AG10803 (cell line): Measurements from ENCODE around the gene LCE3B.
A peak's percentile ranks its signal among the peaks of the same experiment; 100 is the strongest.

Experiments
- DNase-seq: peaks from one replicate; pipeline ENCODE4 v3.0.0; 2010; ENCODE audit warnings: low read depth
- H3K4me3 ChIP-seq: 2 replicates; pipeline ENCODE4 v1.5.1; 2011; ENCODE audit warnings: mild to moderate bottlenecking, low read length, control low read depth
- CTCF ChIP-seq: conservative IDR thresholded peaks from 2 replicates; pipeline ENCODE4 v1.5.1; 2011; ENCODE audit warnings: mild to moderate bottlenecking, low read length, control low read depth, inconsistent platforms

LCE3B gene

GRCh38 chr1:152582647-152583046 lies 31.0 kb upstream of the LCE3B start:
- no peak overlapping the region for H3K4me3 ChIP-seq
- DNase-seq: no peak
- no peak for TF ChIP-seq CTCF

- no peak for TF ChIP-seq CTCF
- H3K4me3 ChIP-seq: no peak overlapping the region
- DNase-seq: no peak
Measured at GRCh38 chr1:152585586-152585985, 28.0 kb upstream of the LCE3B start.

GRCh38 chr1:152596986-152597385 lies 16.6 kb upstream of the LCE3B start:
- no peak overlapping the region for H3K4me3 ChIP-seq
- DNase-seq: no peak
- no peak for TF ChIP-seq CTCF

GRCh38 chr1:152599934-152600333 lies 13.7 kb upstream of the LCE3B start, which contains the start of gene LCE3C:
Gene LCE3C, plus strand, starts transcription at chr1:152600234. Its CDS starts 498 bp downstream, at chr1:152600732.
- no peak for DNase-seq
- no peak for TF ChIP-seq CTCF
- no peak within 1 kb of the TSS for H3K4me3 ChIP-seq

GRCh38 chr1:152621993-152622392 lies 8.4 kb downstream of the LCE3B start:
- no peak for DNase-seq
- H3K4me3 ChIP-seq: no peak overlapping the region
- no peak for TF ChIP-seq CTCF

GRCh38 chr1:152622803-152623202 lies 9.2 kb downstream of the LCE3B start, which contains the start of gene LCE3A:
Gene LCE3A, minus strand, starts transcription at chr1:152623103. Its CDS starts 0 bp downstream, at chr1:152623103.
- DNase-seq: no peak
- H3K4me3 ChIP-seq: no peak within 1 kb of the TSS
- no peak for TF ChIP-seq CTCF

GRCh38 chr1:152623203-152623844 lies 9.7 kb downstream of the LCE3B start:
- H3K4me3 ChIP-seq: no peak overlapping the region
- peak; percentile 8; the same call in 1 of the 2 replicates for TF ChIP-seq CTCF
- DNase-seq: no peak
